SKM-1 (cell line): Measurements from ENCODE around the gene HOMER3.
"Not testable (repeated sequence)": the region's sequence is repeated elsewhere in the genome, so short reads cannot be mapped to it uniquely, and the experiment has no call there.

Experiments used
- DNase-seq: peaks from one replicate; lab custom pipeline; 2025; ENCODE audit not compliant: unreplicated experiment; lab: John Stamatoyannopoulos, UW

The HOMER3 gene

GRCh38 chr19:18903156-18904037 is 37.6 kb downstream of the HOMER3 start:
- DNase-seq: no peak

DNA sequence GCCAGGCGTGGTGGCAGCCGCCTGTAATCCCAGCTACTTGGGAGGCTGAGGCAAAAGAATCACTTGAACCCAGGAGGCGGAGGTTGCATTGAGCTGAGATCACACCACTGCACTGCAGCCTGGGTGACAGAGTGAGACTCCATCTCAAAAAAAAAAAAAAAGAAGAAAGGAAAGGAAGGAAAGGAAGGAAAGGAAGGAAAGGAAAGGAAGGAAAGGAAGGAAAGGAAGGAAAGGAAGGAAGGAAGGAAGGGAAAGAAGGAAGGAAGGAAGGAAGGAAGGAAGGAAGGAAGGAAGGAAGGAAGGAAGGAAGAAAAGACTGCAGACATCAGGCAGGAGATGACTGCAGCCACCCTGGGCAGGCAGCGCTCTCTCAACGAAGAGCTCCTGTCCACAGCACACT is 38.5 kb downstream of the HOMER3 start:
- DNase-seq: not testable (repeated sequence)

GRCh38 chr19:18901491-18901890 is 39.5 kb downstream of the HOMER3 start:
- no peak for DNase-seq

DNA sequence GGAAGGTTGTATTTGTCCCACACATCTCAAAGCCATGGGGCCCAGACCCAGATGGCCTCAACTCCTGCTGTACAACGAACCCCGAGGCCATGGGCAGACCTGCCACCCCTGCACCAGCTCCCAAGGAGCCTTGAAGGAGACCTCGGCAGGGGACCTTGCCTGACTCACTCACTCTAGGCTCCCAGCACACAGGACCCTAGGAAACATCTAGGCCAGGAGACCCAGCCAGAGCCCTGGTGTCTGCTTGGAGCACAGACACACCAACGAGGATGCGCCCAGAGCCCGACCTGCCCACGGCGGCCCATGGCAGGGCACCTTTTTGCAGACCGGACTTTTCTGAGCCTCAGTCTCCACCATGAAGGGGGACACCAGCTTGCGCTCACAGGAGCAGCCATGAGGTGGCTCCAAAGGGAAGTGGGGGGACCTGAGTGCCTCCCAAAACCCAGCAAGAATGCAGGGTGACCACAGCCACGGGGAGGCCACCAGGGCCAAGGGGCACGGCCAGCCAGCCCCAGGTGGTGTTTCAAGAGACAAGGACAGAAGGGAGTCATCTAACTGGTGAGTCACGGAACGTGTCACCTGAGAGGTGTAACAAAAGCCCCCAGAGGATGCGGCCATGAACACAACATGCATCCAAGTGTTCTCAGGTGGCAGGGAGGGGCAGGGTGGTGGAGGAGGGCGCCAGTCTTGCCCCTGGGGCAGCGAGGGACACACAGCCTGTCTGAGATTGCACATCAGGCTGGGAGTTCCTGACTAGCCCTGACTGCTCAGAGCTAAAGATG is 40.1 kb downstream of the HOMER3 start:
- DNase-seq: no peak

- DNase-seq: no peak
Measured at GRCh38 chr19:18899624-18900560, 41.1 kb downstream of the HOMER3 start.

DNA sequence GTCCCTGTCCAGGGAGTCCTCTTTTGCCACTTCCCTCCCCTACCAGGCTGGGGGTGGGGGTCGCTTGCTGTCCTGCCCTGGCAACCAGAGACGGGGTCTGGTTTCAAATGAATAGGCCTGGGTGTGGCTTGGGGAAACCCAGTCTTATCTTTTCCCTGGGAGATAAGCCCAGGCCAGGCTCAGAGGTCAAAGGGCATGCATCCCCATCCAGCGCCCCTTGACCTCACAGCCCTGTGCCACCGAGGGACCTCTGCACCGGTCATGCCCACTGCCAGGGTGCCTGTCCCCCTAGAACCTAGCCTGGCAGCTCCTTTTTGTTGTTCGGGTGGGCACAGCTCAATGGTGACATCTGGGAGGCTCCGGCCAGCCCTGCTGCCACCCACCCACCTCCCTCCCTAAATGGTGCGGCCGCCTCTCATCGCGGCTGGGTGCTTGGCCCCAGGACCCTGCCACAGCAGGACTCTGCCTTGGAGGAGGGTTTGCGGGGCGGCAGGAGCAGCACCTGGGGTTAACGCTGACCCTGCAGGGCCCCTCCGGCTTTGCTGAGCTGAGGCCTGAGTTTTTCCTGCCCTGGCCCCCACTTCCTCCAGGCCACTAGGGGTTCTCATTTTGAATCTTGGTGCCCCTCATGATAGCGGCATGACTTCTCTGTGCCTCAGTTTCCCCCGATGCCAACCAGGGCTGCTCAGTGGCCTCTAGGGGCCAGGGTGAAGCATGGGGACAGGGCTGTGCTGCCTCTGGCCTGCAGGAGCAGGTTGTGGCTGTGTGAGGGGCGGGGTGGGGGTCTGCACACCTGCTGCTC is 42.2 kb downstream of the HOMER3 start:
- no peak for DNase-seq

DNA sequence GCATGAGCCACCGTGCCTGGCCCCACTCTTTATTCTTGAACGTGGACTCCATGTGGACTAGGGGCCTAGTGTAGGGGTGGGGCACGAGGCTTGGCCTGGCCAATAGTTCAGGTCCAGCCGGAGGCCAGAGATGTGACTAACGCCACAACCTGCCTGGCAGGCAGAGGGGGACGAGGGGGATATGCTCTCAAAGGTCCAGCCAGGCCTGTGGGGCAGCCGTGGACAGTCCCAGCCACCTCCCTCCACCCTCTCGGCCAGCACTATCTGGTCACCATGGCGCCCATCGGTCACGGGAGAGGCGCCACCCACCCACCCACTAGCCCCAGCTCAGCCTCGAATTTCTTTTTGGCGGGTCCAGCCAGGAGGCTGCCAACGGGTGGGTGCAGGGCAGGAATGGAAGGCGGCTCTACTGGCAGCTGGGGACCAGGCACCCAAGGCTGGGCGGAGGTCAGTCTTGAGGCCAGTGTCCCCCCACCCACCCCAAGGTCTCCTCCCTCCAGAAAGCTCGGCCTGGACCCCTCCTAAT is 42.9 kb downstream of the HOMER3 start:
- no peak for DNase-seq

DNA sequence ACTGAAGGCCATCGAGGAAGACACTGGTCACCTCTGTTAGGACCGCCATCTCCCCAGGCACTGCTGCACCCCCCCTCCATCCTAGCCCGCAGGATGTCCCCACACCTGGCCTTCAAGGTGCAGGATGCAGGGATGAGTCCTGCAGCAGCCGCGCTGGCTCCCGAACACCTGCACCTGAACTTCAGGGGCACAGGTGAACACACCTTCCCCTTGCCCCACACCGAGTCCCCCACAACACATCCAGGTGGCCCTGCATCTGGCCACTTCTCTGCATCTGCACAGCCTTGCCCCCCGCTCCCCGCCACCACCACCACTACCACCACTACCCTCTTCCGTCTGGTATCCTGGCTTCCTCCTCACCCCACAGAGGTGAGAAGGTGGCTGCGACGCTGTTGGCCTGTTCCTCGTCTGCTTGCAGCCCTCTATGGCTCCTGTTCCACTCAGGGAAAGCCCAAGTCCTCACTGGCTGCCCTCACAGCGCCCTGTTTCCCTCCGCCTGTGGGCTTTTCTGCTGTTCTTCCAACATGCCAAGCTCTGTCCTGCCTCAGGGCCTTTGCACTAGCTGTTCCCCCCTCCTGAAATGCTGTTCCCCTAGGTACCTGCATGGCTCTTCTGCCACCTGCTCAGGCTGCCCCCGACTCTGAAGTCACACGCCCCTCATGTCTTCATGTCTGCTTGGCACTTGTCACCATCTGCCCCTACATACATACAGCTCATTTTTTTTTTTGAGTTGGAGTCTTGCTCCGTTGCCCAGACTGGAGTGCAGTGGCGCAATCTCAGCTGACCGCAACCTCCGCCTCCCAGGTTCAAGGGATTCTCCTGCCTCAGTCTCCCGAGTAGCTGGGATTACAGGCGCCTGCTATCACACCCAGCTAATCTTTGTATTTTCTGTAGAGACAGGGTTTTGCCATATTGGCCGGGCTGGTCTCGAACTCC is 43.7 kb downstream of the HOMER3 start:
- no peak for DNase-seq

- no peak for DNase-seq
Measured at GRCh38 chr19:18896421-18896841, 44.6 kb downstream of the HOMER3 start.

DNA sequence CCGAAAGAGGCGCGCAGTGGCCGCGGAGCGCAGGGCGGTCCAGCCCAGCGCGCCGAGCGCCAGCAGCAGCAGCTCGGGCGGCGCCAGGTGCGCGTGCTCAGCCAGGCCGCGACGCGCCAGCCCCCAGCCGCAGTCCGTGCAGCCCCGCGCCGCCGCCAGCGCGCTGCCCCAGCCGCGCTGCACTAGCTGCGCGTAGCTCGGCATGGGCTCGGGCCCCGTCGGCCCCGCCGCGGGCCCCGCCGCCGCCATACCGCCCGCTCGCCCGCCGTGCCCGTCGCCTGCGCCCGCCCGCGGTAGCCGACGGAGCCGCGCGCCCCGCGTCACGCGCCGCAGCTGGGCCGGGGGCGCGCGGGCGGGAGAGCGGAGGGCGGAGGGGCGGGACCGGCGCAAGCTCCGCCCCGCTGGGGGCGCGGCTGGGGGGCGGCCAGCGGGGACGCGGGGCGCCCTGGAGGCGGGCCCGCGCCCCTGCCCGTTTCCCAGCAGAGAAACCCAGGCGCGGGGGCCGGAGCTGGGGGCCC is 45.1 kb downstream of the HOMER3 start, which contains the start of gene CERS1:
TSS of gene CERS1 (minus strand) at position 335 of the 518 bp plus-strand sequence. CDS start at position 249, 86 bp downstream.
- DNase-seq: no peak

DNA sequence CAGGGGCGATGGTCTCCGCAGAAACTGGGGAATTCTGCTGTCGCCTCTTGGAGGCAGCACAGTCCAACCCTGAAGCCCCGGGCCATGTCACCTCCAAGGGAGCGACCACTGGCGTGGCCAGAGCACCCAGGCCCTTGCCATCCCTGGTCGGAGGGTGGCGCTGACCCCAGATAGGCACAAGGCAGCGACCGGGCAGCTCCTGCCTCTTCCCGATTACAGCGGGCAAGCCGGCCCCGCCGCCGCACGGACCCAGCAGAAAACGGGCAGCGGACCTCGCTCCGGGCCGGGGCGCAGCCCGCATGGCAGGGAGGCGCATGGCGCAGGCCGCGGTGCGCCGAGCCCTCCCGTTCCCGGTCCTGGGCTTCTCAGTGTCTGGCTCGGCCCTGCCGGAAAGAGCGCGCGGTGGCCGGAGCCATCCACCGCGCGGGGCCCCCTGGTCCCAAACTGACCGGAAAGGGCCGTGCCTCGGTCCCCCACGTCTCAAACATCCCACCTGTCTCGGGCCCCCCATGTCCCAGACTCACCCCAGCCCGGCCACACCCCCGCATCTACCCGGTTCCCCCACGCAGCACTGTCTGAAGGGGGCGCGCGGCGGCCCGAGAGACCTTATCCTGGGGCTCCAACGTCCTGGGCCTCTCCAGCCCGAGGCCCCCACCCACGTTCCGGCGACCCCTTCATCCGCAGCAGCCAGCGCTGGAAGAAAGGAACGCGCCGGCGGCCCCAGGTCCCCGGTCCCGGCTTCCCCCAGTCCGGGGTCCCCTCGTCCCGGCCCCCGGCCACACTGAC is 45.8 kb downstream of the HOMER3 start:
- peak; percentile 16 for DNase-seq

- no peak for DNase-seq
Measured at GRCh38 chr19:18894254-18895037, 46.6 kb downstream of the HOMER3 start.

DNA sequence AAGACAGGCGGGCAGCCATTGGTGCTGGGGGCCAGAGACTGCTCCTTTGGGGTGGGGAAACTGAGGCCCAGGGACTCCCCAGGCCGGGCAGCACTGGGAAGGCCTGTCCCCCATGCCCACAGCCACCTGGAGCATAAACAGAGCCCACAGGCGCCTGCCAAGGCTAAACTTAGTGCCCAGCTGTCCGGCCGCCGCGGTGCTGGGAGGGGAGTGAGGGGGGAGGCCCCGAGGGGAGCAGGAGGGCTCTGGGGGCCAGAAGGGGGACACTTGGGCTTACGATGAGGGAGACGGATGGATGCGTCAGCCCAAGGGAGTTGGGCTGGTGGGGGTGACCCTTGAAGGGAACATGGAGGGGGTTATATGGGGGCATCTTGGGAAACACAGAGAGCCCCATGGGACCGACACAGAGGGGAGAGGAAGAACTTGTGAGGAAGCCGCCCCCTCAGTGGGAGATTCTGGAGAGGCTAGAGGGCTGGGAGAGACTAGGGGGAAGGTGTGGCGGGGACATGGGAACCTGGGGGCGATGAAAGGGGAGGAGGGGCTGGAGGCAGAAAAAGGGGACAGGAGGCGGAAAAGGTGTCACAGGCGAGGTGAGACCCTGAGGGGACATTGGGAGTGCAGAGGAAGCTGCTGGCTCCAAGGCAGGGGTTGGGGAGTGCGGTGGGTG is 47.3 kb downstream of the HOMER3 start:
- DNase-seq: no peak

- DNase-seq: no peak
Measured at GRCh38 chr19:18889949-18890745, 50.9 kb downstream of the HOMER3 start.

DNA sequence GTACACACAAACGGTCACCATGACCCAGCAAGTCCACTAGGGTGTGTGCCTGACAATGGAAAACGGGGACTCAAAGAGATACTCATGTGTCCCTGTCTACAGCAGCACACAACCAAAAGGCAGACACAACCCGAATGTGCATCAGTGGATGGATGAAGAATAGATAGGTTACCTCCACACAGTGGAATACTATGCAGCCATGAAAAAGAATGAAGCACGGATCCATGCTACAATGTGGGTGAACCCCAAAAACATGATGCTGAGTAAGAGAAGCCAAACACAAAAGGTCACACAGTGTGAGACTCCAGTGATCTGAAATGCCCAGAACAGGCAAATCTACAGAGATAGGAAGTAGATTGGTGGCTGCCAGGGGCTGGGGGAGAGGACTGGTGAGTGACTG is 54.0 kb downstream of the HOMER3 start:
- DNase-seq: no peak
